Stromal cell of bone marrow (primary cell): ENCODE data around the gene ZIC4.

ENCODE experiments used
- DNase-seq: peaks from one replicate; pipeline ENCODE4 v3.0.0-alpha.2; 2012; ENCODE audit warnings: low read depth

ZIC4 gene

DNA sequence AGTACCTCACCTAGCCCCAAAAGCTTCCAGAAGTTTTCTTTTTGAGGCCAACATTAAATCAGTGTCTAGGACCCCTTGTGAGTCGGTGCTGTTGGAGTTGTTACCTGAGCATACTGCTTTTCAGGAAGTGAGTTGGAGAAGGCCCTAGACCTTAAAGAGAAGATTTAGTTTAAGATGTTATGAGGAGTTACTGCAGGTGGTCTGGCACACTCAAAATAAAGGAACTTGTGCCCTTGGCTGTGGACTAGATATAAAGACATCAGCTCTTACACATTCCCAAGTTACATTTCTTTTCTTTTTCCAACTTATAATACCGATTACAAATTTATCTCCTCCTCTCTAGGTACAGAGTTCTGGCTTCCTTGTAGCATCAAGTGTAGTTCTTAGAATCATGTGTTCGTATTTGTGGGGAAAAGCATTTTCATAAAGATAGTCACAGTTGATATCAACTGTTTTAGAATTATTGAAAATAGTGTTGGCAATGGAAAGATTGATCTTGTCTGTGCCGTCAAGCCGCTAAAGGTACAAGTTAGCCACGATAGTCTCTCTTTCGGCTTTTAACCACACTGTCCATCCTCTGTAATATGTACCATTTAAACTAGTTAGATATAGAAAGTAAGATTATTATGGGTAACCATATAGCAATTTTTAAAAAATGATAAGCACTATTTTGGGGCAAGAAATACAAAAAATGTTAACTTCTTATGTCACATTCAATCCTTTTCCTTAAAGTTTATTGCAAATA is 11.4 kb upstream of the ZIC4 start:
- no peak for DNase-seq

DNA sequence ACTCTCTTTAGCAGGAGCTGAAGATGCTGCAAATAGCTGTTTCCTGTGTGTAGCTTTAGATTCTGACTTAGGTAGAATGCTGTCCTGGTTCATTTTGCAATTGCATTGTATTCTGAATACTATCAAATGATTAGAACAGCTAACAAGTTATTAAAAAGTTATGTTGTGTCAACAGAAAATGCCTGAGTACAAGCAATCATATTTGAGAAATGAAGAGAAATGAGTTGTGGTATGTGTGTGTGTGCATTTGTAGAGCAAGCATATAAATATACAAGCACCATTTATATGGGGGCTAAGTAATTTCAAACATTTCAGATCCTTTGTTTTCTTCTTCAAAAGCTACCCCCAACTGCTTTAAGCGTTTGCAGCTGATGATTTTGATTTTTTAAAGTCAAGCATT is 10.6 kb upstream of the ZIC4 start:
- DNase-seq: no peak

DNA sequence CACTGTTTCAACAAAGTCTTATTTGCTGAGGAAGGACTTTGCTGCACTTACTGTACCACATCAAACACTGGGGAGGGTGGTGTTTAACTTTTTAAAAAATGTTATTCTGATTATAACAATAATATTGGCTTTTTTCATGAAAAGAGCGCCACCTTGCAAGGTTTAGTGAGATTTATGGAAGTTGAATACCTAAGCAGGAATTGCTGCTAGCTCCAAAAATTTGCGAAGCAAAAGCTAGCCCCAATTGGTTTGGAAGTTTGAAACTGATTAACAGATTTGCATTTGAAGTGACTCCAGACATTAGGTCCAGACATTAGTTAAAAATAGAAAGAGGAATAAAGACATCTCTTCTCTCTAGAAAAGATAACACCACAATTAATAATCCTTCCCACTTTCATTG is 9.5 kb upstream of the ZIC4 start:
- DNase-seq: no peak

DNA sequence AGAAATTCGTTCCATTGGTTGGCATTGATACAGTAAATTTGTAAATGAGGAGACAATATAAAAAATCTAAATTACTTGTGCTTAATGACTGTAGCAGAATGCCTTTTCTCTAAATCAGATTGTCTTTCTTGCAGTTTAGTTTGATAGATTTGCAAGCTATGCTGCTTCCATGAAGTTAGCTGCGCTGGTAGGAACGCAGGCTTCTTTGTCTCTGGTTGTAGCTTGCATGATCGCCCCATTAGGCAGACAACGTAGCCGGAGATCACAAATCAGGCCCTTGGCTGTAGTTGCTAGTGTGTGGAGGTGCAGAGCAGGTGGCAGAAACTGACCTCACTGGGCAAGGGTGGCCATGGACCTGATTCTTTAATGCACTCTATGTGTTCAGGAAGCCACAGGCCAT is 8.9 kb upstream of the ZIC4 start:
- no peak for DNase-seq

DNA sequence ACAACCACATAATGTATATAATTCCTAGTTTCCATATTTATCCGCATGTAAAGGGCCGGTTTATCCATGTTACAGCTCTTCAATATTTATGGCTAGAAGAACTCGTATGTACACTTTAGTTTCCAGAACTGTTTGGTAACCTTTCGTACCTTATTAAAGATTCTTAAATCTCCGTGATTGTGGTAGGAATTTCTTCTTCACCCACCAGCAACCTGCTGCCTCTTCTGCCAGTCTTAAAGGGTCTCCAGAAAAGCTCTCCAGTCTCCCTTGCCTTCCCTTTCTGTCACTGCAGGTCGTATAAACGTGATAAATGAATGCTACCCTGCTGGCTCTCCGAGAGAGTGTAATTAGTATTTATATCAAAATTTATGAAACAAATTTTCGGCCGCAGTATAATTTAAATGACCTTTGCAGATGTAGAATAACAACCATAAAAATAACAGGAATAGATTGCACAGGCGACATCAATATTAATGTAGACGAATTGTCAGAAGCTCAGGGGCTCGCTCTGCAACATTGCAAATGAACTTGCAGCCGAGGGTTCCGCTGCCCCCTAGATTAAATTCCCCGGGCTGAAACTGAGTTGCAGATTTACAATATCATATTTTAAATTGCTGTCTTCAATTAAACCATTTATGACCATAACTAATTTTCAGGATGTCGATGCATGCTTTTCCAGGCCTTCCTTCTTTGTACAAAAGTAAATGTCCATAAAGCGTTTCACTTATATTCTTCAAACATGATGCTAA is 8.2 kb upstream of the ZIC4 start:
- no peak for DNase-seq

DNA sequence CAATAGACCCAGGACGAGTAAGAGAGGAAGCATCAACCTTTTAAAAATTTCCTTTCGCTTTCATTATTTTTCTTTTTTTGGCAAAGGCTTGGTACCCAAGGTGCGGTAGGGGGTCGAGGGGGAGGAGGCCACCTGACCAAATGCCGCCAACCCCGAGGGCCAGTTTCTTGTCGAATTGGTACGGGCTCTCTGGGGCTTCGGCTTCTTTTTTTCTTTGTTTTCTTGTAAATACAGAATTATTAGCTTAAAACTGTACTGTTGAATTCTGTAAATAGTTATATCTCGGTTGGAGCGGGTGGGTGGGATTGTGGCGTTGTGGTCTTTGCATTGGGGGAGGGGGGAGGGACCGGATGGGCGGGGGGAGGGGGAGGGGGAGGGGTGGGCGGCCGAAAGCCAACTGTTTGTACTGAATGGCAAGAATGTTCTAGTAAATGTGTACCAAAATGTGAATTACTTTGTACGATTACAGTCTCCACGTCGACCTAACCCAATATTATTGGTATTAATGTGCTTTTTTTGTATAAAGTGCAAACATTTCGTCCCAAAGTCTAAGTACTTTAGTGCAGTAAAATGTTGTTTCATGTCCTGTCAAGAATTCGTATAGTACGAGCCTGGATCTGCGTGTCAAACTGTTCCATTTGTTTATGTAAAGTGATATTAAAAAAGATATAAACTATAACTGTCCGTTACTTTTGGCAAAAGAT is 7.5 kb upstream of the ZIC4 start:
- DNase-seq: no peak

DNA sequence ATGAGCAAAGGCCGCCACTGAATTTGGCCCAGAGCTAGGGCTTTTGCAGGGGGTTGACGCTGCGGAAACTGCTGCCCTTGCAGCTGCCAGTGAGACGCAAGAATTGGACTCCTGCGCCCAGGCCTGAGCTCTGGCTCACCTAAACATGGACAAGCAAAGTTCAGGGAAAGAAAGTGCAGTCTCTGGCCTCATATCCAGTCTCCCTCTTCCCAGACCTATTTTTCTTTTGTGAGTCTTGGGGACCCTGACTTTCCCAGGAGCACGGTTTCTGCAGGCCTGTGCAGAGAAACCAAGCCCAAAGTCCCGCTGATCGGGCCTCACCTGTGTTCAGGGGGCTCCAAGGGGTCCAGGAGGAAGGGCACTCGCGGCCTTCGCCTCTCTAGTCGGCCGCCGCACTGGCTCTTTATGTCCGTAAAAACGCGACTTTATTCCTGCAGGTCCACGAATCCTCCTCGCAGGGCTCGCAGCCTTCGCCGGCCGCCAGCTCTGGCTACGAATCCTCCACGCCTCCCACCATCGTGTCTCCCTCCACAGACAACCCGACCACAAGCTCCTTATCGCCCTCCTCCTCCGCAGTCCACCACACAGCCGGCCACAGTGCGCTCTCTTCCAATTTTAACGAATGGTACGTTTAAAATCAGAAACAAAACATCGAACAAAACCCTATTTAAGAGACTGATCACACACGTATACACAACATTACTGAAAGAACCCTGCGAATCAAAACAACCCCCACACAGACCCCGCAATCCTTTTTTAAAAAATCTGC is 6.8 kb upstream of the ZIC4 start:
- no peak for DNase-seq

DNA sequence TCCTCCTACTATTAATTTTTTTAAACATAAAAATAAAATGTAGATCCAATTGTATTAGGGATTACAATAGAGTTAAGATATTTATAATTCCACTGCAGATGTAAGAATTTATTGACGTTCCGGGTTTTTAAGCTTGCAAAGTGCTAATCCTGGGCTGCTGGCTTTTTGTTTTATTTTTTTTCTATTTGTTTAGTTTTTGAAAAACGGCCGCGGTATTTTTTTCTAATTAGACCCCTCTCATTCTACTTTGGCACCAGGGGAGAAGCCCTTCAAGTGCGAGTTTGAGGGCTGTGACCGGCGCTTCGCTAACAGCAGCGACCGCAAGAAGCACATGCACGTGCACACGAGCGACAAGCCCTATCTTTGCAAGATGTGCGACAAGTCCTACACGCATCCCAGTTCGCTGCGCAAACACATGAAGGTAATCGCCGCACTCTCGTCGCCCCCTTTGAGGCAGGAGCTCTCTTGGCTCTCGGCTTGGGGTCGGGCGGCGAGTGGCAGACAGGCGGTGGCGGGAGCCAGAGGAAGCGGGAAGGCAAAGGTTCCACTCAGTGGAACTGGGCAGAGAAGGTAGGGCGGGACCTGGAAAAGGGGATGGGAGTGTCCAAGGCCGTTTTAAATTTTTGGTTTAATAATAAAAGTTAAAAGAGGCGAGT is 6.0 kb upstream of the ZIC4 start:
- DNase-seq: no peak

DNA sequence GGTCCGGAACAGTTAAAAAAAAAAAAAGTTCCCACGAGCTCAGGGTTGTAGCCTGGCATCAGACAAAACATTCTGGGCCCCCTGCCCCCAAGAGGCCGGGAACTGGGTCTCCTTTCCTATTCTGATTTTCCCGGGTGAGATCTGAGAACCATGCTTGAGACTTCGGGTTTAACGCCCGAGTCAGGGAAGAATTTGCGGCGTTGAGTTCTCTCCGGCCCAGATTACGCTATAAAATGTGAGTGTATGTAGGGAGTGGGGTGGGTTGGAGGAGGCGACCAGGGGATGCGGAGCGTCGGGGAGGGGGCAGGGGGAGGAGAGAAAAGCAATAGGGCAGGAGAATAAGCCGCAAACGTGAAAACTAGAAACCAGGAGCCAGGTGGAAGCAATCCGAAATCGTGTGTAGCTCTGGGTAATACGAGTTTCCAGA is 5.5 kb upstream of the ZIC4 start:
- DNase-seq: no peak

DNA sequence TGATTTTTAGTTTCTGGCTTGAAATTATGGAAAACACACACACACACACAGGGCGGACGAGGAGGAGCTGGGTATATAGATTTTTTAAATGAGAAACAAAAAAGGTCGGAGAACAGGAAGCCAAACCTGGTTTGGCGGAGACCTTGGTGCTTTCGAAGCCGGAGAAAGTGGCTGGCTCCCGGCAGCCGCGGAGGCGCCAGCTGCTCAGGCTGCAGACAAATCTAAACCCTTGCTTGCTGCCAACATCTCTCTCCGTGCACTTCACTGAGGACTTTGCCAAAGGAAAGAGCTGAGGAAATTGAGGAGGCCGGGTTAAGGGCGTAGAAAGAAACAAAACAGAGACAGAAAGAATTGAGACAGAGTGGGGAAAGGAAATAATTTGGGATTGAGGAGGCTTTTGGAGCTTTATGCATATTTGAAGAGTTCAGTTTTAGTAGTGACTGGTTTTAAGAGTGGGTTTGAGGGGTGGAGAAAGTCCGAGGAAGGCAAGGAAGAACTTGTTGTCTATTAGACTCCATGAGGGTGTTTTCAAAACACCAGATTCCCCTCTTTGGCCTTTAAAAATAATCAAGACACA is 5.0 kb upstream of the ZIC4 start:
- DNase-seq: no peak

DNA sequence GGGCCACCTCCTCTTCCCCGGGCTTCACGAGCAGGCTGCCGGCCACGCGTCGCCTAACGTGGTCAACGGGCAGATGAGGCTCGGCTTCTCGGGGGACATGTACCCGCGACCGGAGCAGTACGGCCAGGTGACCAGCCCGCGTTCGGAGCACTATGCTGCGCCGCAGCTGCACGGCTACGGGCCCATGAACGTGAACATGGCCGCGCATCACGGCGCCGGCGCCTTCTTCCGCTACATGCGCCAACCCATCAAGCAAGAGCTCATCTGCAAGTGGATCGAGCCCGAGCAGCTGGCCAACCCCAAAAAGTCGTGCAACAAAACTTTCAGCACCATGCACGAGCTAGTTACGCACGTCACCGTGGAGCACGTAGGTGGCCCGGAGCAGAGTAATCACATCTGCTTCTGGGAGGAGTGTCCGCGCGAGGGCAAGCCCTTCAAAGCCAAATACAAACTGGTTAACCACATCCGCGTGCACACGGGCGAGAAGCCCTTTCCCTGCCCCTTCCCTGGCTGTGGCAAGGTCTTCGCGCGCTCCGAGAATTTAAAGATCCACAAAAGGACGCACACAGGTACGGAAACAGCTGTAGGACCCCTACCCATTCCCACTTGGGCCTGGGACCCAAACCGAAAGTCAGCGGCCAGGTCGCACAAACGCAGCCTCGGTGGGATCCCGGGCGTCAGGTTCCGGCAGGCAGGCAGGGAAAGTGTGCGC is 4.3 kb upstream of the ZIC4 start:
- peak; percentile 60 for DNase-seq

DNA sequence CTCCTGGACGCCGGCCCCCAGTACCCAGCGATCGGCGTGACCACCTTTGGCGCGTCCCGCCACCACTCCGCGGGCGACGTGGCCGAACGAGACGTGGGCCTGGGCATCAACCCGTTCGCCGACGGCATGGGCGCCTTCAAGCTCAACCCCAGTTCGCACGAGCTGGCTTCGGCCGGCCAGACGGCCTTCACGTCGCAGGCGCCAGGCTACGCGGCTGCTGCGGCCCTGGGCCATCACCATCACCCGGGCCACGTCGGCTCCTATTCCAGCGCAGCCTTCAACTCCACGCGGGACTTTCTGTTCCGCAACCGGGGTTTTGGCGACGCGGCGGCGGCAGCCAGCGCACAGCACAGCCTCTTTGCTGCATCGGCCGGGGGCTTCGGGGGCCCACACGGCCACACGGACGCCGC is 3.8 kb upstream of the ZIC4 start:
- no peak for DNase-seq

DNA sequence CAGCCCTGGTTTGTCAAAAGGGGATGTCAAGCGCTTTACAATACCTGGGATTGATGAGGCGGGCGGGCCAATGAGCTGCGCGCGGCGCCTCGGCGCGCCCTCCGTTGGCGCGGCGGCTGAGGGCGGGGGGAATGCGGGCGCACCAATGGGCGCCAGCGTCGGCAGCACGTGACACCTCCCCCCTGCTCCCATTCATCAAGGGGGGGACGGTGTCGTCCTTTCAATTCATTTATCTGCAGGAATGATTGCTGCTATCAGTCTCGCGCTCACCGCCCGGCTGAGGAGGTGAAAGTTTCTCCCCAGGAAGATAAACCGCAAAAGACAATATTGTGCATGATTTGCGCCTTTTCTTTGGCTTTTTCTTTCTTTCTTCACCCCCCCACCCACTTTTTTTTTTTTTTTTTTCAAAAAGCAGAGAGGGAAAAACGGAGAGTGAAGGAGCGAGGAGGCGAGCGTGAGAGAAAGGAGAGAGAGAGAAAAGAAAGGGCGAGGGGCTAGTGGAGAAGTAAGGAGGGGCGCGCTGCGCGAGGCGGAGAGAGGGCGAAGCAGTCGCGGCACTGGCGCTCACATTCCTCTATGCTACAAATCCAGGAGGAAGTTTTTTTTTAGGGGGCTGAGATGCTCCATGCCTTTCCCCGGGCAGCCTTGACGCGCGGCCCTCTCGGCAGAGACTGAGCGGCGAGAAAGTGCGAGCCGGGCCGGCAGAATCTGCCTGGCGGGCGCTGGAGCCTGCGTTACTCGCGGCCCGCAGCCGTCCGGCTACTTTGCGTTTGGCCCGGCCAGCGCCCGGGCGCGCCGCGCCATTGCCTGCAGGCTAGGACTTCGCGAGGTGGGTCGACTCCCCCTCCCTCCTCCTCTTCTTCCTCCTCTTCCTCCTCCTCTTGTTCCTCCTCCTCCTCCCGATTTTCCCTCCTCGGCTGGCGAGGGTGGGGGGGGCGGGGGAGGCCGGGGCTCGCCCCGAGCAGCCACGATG is 3.1 kb upstream of the ZIC4 start, which contains the start of gene ZIC1:
TSS of gene ZIC1 (plus strand) at position 223 of the 973 bp plus-strand sequence. CDS start at position 971, 748 bp downstream.
- DNase-seq: peak; percentile 60

DNA sequence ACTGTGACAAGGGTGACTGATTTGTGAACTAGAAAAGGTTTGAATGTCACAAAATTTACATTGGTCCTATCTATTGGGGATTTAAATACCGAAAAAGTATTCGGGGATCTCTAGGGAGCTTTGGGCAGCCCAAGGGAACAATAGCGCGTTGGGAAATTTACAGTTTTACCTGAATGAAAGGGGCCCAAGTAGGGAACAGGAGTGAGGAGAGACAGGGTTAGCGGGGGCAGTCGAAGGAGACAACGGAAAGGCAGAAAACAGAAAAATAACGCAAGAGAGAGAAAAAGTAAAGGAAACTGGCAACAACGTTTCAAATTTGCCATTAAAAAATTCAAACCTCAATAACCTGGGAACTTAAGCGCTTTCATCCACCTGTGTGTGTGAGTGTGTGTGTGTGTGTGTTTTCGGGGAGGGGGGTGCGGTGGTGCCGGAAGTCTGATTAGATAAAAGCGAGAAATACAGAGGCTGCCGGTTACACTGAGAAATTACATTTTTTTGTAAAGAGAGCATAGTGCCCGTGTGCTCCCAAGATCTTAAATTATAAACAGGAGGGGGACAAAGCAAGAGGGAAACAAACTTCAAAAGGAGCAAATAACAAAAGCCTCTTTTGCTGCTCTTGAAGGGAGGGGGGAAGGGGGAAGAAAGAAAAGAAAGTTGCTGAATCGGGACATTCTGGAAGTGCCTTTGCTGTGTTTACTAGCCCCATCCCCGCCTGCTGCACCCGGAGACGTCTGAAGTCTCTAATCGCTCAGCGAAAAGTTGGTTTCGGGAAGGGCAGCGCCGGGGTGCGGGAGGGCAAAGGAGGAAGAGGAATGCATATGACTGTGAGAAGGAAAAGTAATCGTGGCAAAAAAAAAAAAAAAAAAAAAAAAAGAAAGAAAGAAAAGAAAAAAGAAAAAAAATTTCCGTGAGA is 2.1 kb upstream of the ZIC4 start:
- no peak for DNase-seq

DNA sequence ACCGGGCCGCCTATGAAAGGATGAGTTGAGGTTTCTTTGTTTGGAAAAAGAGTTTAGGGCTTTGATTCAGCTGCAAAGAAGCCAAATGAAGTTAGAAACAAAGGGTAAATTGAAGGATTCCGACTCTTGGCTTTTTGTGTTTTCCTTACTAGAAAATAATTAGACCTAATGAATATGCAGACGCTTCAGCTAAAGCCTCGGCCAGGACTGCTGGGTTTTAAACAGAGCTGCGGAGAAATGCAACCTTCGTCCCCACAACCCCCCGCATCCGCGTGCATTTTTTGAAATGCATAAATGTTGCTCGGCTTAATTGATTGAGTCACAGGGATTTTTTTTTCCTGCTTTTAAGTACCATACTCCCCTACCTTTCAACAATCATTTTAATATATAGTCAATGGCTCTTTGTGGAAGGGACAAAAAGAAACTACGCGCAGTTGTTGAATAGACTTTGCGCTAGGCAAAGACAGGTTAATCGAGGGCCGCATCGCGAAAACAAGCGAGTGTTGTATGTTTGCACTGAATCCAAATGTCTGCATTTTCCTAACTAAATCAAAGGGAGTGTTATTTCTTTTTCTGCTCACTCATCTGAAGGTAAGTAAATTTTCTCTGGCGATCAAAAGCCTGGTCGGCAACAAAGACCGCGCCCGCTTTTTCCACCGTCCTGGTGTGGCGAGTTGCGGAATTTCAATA is 1.3 kb upstream of the ZIC4 start:
- DNase-seq: no peak

DNA sequence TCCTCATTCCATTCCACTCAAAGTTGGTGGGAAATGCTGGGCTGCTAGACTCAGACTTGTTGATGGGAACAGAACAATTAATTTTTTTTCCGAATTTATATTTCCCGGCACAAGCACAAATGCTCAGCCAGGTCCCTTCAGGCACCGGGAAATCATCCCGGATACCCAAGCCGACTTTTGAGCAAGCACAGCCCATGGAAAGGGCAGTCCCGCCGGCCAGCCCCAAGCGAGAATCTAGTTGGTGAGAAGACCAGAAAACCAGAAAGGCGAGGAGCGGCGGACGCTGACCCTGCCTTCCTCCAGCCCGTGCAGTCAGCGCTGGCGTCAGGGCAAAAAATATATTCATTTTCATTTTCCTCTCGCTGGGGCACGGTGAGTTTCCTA is 763 bp upstream of the ZIC4 start:
- DNase-seq: no peak

DNA sequence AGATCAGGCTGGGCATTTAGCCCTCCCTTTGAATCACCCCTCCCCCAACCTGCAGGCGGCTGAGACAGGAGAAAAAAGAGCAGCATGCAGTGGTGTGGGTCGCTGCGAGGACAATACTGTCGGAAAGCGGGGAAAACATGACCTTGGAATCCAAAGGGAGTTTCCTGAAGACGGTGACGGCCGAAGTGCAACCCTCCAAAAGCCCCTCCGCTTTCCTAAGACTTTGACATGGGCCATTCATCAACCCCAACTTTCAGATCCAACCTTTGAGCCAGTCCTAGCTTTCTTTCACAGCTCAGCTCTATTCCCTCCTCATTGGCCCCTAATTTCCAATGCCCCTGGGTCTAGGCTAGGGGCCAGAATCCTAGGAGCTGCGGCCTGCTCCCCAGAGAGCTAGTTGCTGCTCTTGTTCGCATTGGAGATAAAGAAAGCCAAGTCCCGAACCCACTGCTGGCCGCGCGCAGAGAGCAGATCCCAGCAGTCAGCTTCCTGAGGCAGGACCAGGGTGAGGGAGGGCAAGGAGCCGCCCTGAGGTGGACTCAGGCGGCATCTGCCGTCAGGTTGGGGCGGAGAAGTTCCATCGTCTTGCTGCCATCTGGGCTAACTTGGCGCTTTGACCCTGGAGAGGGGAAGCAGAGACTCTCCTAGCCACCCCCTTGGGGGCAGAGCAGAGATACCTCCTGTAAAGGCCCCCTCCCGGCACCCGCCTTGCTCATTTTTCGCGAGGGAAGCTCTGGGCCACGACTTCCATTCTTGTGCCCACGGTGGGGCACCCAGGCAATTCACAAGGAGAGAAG is 914 bp downstream of the ZIC4 start:
- no peak for DNase-seq
